ENCODE measurements around the gene SMYD1.

Gene SMYD1

DNA sequence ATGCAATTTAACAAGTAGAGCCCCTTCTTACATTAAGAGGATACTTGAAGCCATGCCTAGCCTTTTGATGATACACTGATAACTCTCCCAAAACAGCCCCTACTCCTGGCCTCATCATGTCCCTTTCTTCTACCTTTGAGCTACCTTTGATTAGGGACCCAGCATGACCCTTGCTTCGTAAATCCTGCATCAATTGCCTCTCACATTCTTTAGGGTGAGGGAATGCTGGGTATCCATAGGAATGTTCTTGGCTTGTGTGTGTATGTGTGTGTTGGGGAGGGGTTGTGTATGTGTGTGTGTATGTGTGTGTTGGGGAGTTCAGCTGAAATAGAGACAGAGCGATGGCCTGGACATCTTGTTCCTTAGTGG is 6.7 kb upstream of the SMYD1 start:
- no peak for DNase-seq (ENCODE audit: low spot score)
- Histone ChIP-seq H3K9ac (ENCODE audit: low read depth, low read length, poor library complexity) (no peak overlapping the region), H2AFZ (ENCODE audit: low read length) (no peak overlapping the region), H2BK15ac (ENCODE audit: low read length) (no peak overlapping the region), H2BK5ac (ENCODE audit: low read length) (no peak overlapping the region), H3K79me1 (ENCODE audit: low read depth, low read length) (no peaks in the 10 kb centered on the region), H3K14ac (ENCODE audit: low read length) (no peak overlapping the region), H2AK5ac (ENCODE audit: low read depth, low read length) (no peak overlapping the region), H3K18ac (ENCODE audit: low read length) (no peak overlapping the region), H3K27me3 (ENCODE audit: control insufficient read depth in 3 of 3, insufficient read depth in 3 of 3, low read depth in 1 of 3, low read length in 3 of 3) (no peaks in the 10 kb centered on the region), H3K23ac (ENCODE audit: low read depth, low read length, poor library complexity) (no peak overlapping the region), H3K27ac (replicated peaks; ENCODE audit: low read length) (no peak overlapping the region), H3K4ac (ENCODE audit: low read length) (no peak overlapping the region), H3K9me3 (replicated peaks in 1 of 2; ENCODE audit: control insufficient read depth in 2 of 2, insufficient read depth in 1 of 2, low read depth in 1 of 2, low read length in 2 of 2) (no peaks in the 10 kb centered on the region), H2BK12ac (ENCODE audit: low read length) (no peak overlapping the region), H2BK120ac (ENCODE audit: low read depth, low read length) (no peak overlapping the region), H3K4me2 (ENCODE audit: insufficient read depth, low read length, poor library complexity, severe bottlenecking) (no peak overlapping the region), H3K4me1 (ENCODE audit: control insufficient read depth in 2 of 2, insufficient read depth in 1 of 2, low read depth in 1 of 2, low read length in 2 of 2) (peaks cover 5 to 8% of the 10 kb centered on the region in 2 donors), H4K8ac (ENCODE audit: low read depth, low read length) (no peak overlapping the region), H3K36me3 (replicated peaks in 1 of 2; ENCODE audit: control insufficient read depth in 2 of 2, insufficient read depth in 2 of 2, low read length in 2 of 2) (no peaks in the 10 kb centered on the region), H4K91ac (ENCODE audit: low read depth, low read length, poor library complexity) (no peak overlapping the region), H3K4me3 (ENCODE audit: low read length in 2 of 2) (no peak overlapping the region)
- WGBS, 2 donors (ENCODE audit: extremely low coverage in 2 of 2, insufficient read length in 2 of 2, insufficient replicate concordance in 1 of 2): no CpG with 5 or more reads among the region's 2 CpGs

DNA sequence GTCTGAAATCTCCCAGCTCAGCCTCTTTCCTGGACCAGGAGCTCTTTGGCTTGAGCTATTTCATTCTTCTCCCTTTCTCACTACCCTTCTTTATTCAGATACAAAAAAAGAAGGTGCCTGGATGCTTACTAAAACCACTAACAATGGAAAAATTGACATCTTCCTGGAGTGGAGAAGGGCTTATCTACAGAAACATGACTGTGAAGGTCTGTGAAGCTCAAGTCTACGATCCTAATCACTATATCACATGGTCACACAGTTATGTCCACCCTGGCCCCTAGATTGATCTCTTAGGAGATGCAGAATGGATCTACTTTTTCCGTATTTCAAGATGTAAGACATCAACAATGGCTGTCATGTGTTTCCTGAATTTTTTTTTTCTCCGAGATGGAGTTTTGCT is 6.3 kb upstream of the SMYD1 start:
- Histone ChIP-seq H3K4ac (ENCODE audit: low read length) (no peak overlapping the region), H3K36me3 (replicated peaks in 1 of 2; ENCODE audit: control insufficient read depth in 2 of 2, insufficient read depth in 2 of 2, low read length in 2 of 2) (no peaks in the 10 kb centered on the region), H4K8ac (ENCODE audit: low read depth, low read length) (no peak overlapping the region), H3K14ac (ENCODE audit: low read length) (no peak overlapping the region), H4K91ac (ENCODE audit: low read depth, low read length, poor library complexity) (no peak overlapping the region), H2AFZ (ENCODE audit: low read length) (no peak overlapping the region), H3K79me1 (ENCODE audit: low read depth, low read length) (no peaks in the 10 kb centered on the region), H2AK5ac (ENCODE audit: low read depth, low read length) (no peak overlapping the region), H2BK12ac (ENCODE audit: low read length) (no peak overlapping the region), H3K9ac (ENCODE audit: low read depth, low read length, poor library complexity) (no peak overlapping the region), H3K4me3 (ENCODE audit: low read length in 2 of 2) (no peak overlapping the region), H2BK5ac (ENCODE audit: low read length) (no peak overlapping the region), H3K9me3 (replicated peaks in 1 of 2; ENCODE audit: control insufficient read depth in 2 of 2, insufficient read depth in 1 of 2, low read depth in 1 of 2, low read length in 2 of 2) (no peaks in the 10 kb centered on the region), H3K18ac (ENCODE audit: low read length) (no peak overlapping the region), H2BK15ac (ENCODE audit: low read length) (no peak overlapping the region), H3K27me3 (ENCODE audit: control insufficient read depth in 3 of 3, insufficient read depth in 3 of 3, low read depth in 1 of 3, low read length in 3 of 3) (no peaks in the 10 kb centered on the region), H3K4me2 (ENCODE audit: insufficient read depth, low read length, poor library complexity, severe bottlenecking) (no peak overlapping the region), H3K27ac (replicated peaks; ENCODE audit: low read length) (no peak overlapping the region), H3K4me1 (ENCODE audit: control insufficient read depth in 2 of 2, insufficient read depth in 1 of 2, low read depth in 1 of 2, low read length in 2 of 2) (peaks cover under 1 to 7% of the 10 kb centered on the region in 2 donors), H3K23ac (ENCODE audit: low read depth, low read length, poor library complexity) (no peak overlapping the region), H2BK120ac (ENCODE audit: low read depth, low read length) (no peak overlapping the region)
- DNase-seq (ENCODE audit: low spot score): no peak
- WGBS, 2 donors (ENCODE audit: extremely low coverage in 2 of 2, insufficient read length in 2 of 2, insufficient replicate concordance in 1 of 2): no CpG with 5 or more reads among the region's 3 CpGs

- Histone ChIP-seq H4K8ac (ENCODE audit: low read depth, low read length) (no peak overlapping the region), H3K9me3 (replicated peaks in 1 of 2; ENCODE audit: control insufficient read depth in 2 of 2, insufficient read depth in 1 of 2, low read depth in 1 of 2, low read length in 2 of 2) (no peaks in the 10 kb centered on the region), H2BK15ac (ENCODE audit: low read length) (no peak overlapping the region), H2BK5ac (ENCODE audit: low read length) (no peak overlapping the region), H3K4me2 (ENCODE audit: insufficient read depth, low read length, poor library complexity, severe bottlenecking) (no peak overlapping the region), H3K4me1 (ENCODE audit: control insufficient read depth in 2 of 2, insufficient read depth in 1 of 2, low read depth in 1 of 2, low read length in 2 of 2) (peaks cover 0 to 7% of the 10 kb centered on the region in 2 donors), H3K9ac (ENCODE audit: low read depth, low read length, poor library complexity) (no peak overlapping the region), H2AK5ac (ENCODE audit: low read depth, low read length) (no peak overlapping the region), H2AFZ (ENCODE audit: low read length) (no peak overlapping the region), H3K4ac (ENCODE audit: low read length) (no peak overlapping the region), H3K14ac (ENCODE audit: low read length) (no peak overlapping the region), H2BK12ac (ENCODE audit: low read length) (no peak overlapping the region), H4K91ac (ENCODE audit: low read depth, low read length, poor library complexity) (no peak overlapping the region), H3K18ac (ENCODE audit: low read length) (no peak overlapping the region), H3K27ac (replicated peaks; ENCODE audit: low read length) (no peak overlapping the region), H2BK120ac (ENCODE audit: low read depth, low read length) (no peak overlapping the region), H3K27me3 (ENCODE audit: control insufficient read depth in 3 of 3, insufficient read depth in 3 of 3, low read depth in 1 of 3, low read length in 3 of 3) (peaks cover 0 to 6% (median 0%) of the 10 kb centered on the region in 3 experiments), H3K23ac (ENCODE audit: low read depth, low read length, poor library complexity) (no peak overlapping the region), H3K36me3 (replicated peaks in 1 of 2; ENCODE audit: control insufficient read depth in 2 of 2, insufficient read depth in 2 of 2, low read length in 2 of 2) (no peaks in the 10 kb centered on the region), H3K79me1 (ENCODE audit: low read depth, low read length) (no peaks in the 10 kb centered on the region), H3K4me3 (ENCODE audit: low read length in 2 of 2) (no peak overlapping the region)
- WGBS, 2 donors (ENCODE audit: extremely low coverage in 2 of 2, insufficient read length in 2 of 2, insufficient replicate concordance in 1 of 2): no CpG with 5 or more reads among the region's 4 CpGs
- DNase-seq (ENCODE audit: low spot score): no peak
Measured at GRCh38 chr2:88066543-88066942, 1.1 kb upstream of the SMYD1 start.

DNA sequence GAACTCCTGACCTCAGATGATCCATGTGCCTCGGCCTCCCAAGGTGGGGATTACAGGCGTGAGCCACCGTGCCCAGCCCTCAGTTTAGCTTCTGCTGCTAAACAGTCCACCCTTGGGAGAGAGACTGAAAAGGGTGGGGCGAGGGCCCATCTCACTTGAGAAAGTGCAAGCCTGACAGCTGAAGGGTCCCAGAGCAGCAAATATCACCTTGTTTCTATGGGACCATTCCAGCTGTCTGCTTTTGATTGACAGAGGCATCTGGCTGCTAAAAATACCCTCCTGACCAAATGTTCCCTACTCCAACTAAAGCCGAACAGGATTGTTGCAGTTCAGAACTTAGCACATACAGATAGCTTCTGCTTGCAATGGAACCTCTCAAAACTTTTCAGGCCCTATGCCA is 436 bp upstream of the SMYD1 start:
- Histone ChIP-seq H3K14ac (ENCODE audit: low read length) (no peak overlapping the region), H2BK120ac (ENCODE audit: low read depth, low read length) (no peak overlapping the region), H3K36me3 (replicated peaks in 1 of 2; ENCODE audit: control insufficient read depth in 2 of 2, insufficient read depth in 2 of 2, low read length in 2 of 2) (no peaks in the 10 kb centered on the region), H3K18ac (ENCODE audit: low read length) (no peak overlapping the region), H3K9ac (ENCODE audit: low read depth, low read length, poor library complexity) (no peak overlapping the region), H3K27me3 (ENCODE audit: control insufficient read depth in 3 of 3, insufficient read depth in 3 of 3, low read depth in 1 of 3, low read length in 3 of 3) (peaks cover 0 to 6% (median 0%) of the 10 kb centered on the region in 3 experiments), H3K27ac (replicated peaks; ENCODE audit: low read length) (no peak overlapping the region), H4K8ac (ENCODE audit: low read depth, low read length) (no peak overlapping the region), H2BK5ac (ENCODE audit: low read length) (no peak overlapping the region), H3K4me2 (ENCODE audit: insufficient read depth, low read length, poor library complexity, severe bottlenecking) (no peak overlapping the region), H2AFZ (ENCODE audit: low read length) (no peak overlapping the region), H3K4me3 (ENCODE audit: low read length in 2 of 2) (no peak overlapping the region), H2AK5ac (ENCODE audit: low read depth, low read length) (no peak overlapping the region), H3K79me1 (ENCODE audit: low read depth, low read length) (no peaks in the 10 kb centered on the region), H2BK15ac (ENCODE audit: low read length) (no peak overlapping the region), H2BK12ac (ENCODE audit: low read length) (no peak overlapping the region), H4K91ac (ENCODE audit: low read depth, low read length, poor library complexity) (no peak overlapping the region), H3K4ac (ENCODE audit: low read length) (no peak overlapping the region), H3K23ac (ENCODE audit: low read depth, low read length, poor library complexity) (no peak overlapping the region), H3K9me3 (replicated peaks in 1 of 2; ENCODE audit: control insufficient read depth in 2 of 2, insufficient read depth in 1 of 2, low read depth in 1 of 2, low read length in 2 of 2) (no peaks in the 10 kb centered on the region), H3K4me1 (ENCODE audit: control insufficient read depth in 2 of 2, insufficient read depth in 1 of 2, low read depth in 1 of 2, low read length in 2 of 2) (peaks cover 0 to 5% of the 10 kb centered on the region in 2 donors)
- WGBS, 2 donors (ENCODE audit: extremely low coverage in 2 of 2, insufficient read length in 2 of 2, insufficient replicate concordance in 1 of 2): no CpG with 5 or more reads among the region's 5 CpGs
- DNase-seq (ENCODE audit: low spot score): no peak
